GM10266 (cell line): ENCODE measurements around the gene KPNA6.
"Not testable (repeated sequence)": the region's sequence is repeated elsewhere in the genome, so short reads cannot be mapped to it uniquely, and the experiment has no call there.

Source experiments
- DNase-seq: peaks from one replicate; pipeline ENCODE4 v3.0.0; 2012; ENCODE audit errors: extremely low spot score
- CTCF ChIP-seq: IDR thresholded peaks from 2 replicates; pipeline ENCODE4 v1.5.1; 2012; ENCODE audit warnings: mild to moderate bottlenecking, low read depth; ENCODE audit not compliant: control insufficient read depth, insufficient read depth; ENCODE audit errors: missing control alignments

Gene KPNA6

GRCh38 chr1:32128964-32129363 lies 21.1 kb downstream of the KPNA6 start:
- no peak for TF ChIP-seq CTCF
- no peak for DNase-seq

GRCh38 chr1:32133950-32134280 lies 26.1 kb downstream of the KPNA6 start:
- not testable (repeated sequence) for DNase-seq

- no peak for DNase-seq
- no peak for TF ChIP-seq CTCF
Measured at GRCh38 chr1:32137111-32137510, 29.3 kb downstream of the KPNA6 start.

- no peak for DNase-seq
- TF ChIP-seq CTCF, result no peak
Measured at GRCh38 chr1:32138965-32139364, 31.1 kb downstream of the KPNA6 start.

GRCh38 chr1:32142446-32143301 lies 34.8 kb downstream of the KPNA6 start:
- no peak for TF ChIP-seq CTCF
- no peak for DNase-seq

GRCh38 chr1:32143302-32143695 lies 35.4 kb downstream of the KPNA6 start:
- not testable (repeated sequence) for DNase-seq

- no peak for TF ChIP-seq CTCF
- no peak for DNase-seq
Measured at GRCh38 chr1:32144033-32144432, 36.2 kb downstream of the KPNA6 start.

- not testable (repeated sequence) for DNase-seq
Measured at GRCh38 chr1:32147799-32148198, 39.9 kb downstream of the KPNA6 start.

GRCh38 chr1:32150847-32151246 lies 43.0 kb downstream of the KPNA6 start:
- DNase-seq, result no peak
- TF ChIP-seq CTCF, result no peak
